HUES64 (cell line): ENCODE data around the gene PLA2R1.

Experiments
- H3K27ac ChIP-seq: 2 replicates; pipeline ENCODE4 v1.7.0; 2013; ENCODE audit warnings: low read depth, low read length, inconsistent platforms
- H3K27me3 ChIP-seq: 2 replicates; pipeline ENCODE4 v1.6.1; 2013; ENCODE audit warnings: mild to moderate bottlenecking, low read length; ENCODE audit not compliant: insufficient read depth
- H3K36me3 ChIP-seq: 2 replicates; pipeline ENCODE4 v1.6.1; 2013; ENCODE audit warnings: mild to moderate bottlenecking, low read length; ENCODE audit not compliant: insufficient read depth
- H3K4me1 ChIP-seq: 2 replicates; pipeline ENCODE4 v1.6.1; 2013; ENCODE audit warnings: mild to moderate bottlenecking, low read length, moderate library complexity; ENCODE audit not compliant: insufficient read depth
- H3K4me3 ChIP-seq: 2 replicates; pipeline ENCODE4 v1.5.1; 2013; ENCODE audit warnings: mild to moderate bottlenecking, low read length, moderate library complexity
- H3K9ac ChIP-seq: 2 replicates; pipeline ENCODE4 v1.6.1; 2013; ENCODE audit warnings: mild to moderate bottlenecking, low read depth, low read length
- H3K9me3 ChIP-seq: 2 replicates; pipeline ENCODE4 v1.6.1; 2013; ENCODE audit warnings: low read depth, low read length; ENCODE audit not compliant: insufficient read depth
- WGBS: fragments of 150-250, 120-280 bp; methylation state at CpG from one replicate; pipeline ENCODE4 v1.1.7; 2013; ENCODE audit warnings: missing lambda C conversion rate; 5-methylcytosine and 5-hydroxymethylcytosine counted together

PLA2R1 gene

DNA sequence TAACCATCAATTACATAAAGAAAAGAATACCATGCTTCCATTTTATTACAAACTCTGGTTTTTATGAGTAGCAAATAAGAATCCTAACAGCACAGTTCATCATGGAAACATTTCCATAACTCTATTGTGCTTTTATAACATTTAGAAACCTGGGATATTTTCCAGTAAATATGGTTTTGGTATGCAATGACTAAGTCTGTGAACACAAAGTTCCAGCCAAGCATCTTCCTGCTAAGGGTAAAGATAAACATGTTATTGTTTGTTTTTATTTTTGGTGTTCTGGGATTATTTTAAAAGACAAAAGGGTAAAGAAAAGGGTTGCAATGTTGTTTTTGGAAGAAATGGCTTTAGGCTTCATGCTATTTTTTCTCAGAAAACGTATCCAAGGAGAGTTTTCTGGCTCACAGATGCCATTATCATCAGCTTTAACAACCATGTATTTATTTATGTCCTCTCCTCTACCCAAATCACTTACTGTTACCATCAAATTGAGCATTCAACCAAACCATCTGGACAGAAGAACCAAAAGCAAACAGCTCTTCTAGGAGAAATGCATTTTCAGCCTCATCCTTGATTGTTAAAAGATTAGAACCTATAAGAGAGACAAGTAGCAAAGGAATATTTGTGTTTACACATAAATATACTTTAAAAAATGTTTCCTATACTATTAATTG lies 116.0 kb downstream of the PLA2R1 start:
- 73% methylated on average over 1 of the region's 1 CpG for WGBS
- no peak overlapping the region for H3K27ac ChIP-seq
- H3K9ac ChIP-seq: no peak overlapping the region
- H3K9me3 ChIP-seq: no peaks in the 10 kb centered on the region
- H3K27me3 ChIP-seq: no peaks in the 10 kb centered on the region
- peaks cover 5% of the 10 kb centered on the region; the same call in 1 of the 2 replicates for H3K4me1 ChIP-seq
- no peaks in the 10 kb centered on the region for H3K36me3 ChIP-seq
- no peak overlapping the region for H3K4me3 ChIP-seq

DNA sequence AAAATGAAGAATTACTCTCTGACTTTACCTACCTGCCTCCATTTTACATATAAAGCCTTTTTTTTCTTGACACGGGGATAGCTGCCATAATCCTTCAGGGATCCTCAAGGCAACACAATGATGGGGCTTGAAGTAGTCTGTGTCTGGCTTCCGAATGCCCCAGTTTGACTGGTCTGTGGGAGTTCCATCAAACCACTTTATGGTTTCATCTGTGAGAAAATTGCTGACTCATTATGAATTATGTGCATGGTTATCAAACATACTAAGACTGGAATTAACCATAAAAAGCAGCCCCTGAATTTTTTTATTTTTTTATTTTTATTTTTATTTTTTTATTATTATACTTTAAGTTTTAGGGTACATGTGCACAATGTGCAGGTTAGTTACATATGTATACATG lies 117.5 kb downstream of the PLA2R1 start:
- WGBS: 93% methylated on average over 2 of the region's 2 CpGs
- no peaks in the 10 kb centered on the region for H3K27me3 ChIP-seq
- H3K4me3 ChIP-seq: no peak overlapping the region
- H3K27ac ChIP-seq: no peak overlapping the region
- no peak overlapping the region for H3K9ac ChIP-seq
- H3K4me1 ChIP-seq: peaks cover 5% of the 10 kb centered on the region; the same call in 1 of the 2 replicates
- H3K36me3 ChIP-seq: no peaks in the 10 kb centered on the region
- no peaks in the 10 kb centered on the region for H3K9me3 ChIP-seq

DNA sequence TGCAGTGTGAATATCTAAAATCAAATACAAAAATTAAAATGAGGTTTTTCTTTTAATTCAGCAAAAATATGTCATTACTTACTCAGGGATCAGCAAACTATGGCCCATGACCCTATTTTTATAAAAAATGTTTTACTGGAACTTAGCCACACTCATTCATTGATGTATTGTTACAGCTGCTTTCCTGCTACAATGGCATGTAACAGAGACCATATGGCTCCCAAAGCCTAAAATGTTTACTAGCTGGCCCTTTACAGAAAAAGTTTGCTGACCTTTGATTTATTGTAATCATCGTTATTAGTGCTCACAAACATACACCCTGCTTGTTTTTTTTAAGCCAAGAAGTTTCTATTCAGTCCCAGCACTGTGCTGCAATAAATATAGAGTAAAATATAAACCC lies 120.3 kb downstream of the PLA2R1 start:
- Histone ChIP-seq H3K36me3 (no peaks in the 10 kb centered on the region), H3K9ac (no peak overlapping the region), H3K4me3 (no peak overlapping the region), H3K27me3 (no peaks in the 10 kb centered on the region), H3K27ac (no peak overlapping the region), H3K4me1 (0 out of 2 replicates have a peak, but pooled peaks cover under 1% of the 10 kb centered on the region), H3K9me3 (no peaks in the 10 kb centered on the region)
- 90% methylated on average over 1 of the region's 1 CpG for WGBS

DNA sequence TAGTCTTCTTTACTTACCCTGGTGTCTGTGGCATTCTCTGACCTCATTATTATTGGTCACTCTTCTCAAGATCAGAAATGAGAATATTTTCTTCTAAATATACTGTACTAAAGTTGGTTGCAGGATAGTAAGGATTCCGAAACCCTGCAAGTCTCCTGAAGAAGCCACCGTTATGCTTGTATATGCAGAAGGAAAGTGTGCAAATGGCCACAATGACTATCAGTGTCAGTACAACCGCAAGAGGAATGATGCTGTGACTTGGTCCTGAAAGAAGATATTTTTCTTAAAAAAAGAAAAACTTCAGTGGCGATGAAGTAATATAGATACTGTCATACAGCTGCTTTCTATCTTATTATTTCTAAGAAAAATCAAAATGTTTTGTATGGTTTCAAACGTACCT lies 120.7 kb downstream of the PLA2R1 start:
- 95% methylated on average over 3 of the region's 5 CpGs for WGBS
- H3K27me3 ChIP-seq: no peaks in the 10 kb centered on the region
- H3K4me1 ChIP-seq: no peaks in the 10 kb centered on the region
- no peaks in the 10 kb centered on the region for H3K36me3 ChIP-seq
- H3K4me3 ChIP-seq: no peak overlapping the region
- H3K9ac ChIP-seq: no peak overlapping the region
- no peaks in the 10 kb centered on the region for H3K9me3 ChIP-seq
- H3K27ac ChIP-seq: no peak overlapping the region

DNA sequence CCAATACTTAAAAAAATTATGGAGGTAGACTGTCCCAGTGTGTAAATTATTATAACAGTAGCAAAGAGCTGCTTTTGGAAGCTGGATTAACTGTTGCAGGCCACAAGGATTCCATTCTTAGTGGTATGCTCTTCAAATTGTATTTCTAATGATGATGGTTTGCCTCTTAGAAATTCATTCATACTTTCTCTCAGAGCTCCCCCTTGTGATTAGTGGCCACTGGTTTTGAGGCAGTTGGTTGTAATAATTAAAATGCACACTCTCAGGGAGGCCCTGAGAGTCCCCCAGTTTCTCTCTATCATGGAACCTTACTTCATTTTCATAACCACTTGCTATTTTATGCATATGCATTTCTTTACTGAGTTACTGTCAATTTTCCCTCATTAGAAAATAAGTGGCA lies 122.5 kb downstream of the PLA2R1 start:
- Histone ChIP-seq H3K27ac (no peak overlapping the region), H3K9me3 (no peaks in the 10 kb centered on the region), H3K9ac (no peak overlapping the region), H3K4me3 (no peak overlapping the region), H3K27me3 (no peaks in the 10 kb centered on the region), H3K36me3 (no peaks in the 10 kb centered on the region), H3K4me1 (no peaks in the 10 kb centered on the region)

DNA sequence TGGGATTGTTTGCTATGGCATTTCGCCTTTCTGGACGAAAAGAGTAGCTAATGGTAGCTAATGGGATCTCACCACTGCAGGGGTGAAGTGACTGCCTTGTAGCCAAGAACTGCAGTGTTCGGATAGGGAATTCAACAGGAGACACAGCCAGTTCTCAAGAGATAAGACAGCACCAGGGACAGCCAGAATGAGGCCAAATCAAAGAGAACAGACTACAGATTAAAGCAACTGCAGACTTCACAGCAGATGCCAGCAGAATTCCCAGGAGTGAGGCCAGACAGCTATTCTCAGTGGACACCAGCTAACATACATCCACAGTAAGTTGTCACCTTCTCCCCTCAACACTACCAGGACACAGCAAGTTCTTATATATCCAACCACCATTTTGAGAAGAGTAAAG lies 124.0 kb downstream of the PLA2R1 start:
- Histone ChIP-seq H3K4me1 (no peaks in the 10 kb centered on the region), H3K9me3 (no peaks in the 10 kb centered on the region), H3K36me3 (no peaks in the 10 kb centered on the region), H3K27ac (no peak overlapping the region), H3K4me3 (no peak overlapping the region), H3K9ac (no peak overlapping the region), H3K27me3 (no peaks in the 10 kb centered on the region)
- 88% methylated on average over 3 of the region's 3 CpGs for WGBS

DNA sequence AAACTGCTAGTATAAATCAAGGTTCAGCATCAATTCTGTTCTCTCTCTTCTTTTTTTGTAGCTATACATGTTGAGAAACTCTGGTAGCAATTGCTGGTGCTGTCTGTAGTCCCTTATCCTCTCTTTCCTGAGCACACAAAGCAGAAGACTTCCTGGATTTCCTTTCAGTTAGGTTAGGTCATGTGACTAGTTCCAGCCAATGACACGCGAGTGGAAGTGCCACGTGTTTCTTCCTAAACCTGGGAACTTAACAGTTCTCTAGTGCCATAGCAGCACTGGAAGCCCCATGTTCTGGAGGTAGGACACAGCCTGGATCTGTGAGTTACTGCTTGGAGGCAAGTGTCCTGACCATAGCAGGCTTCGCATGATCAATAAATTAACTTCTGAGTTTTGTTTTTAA lies 125.9 kb downstream of the PLA2R1 start:
- Histone ChIP-seq H3K9ac (no peak overlapping the region), H3K27me3 (no peaks in the 10 kb centered on the region), H3K27ac (no peak overlapping the region), H3K36me3 (no peaks in the 10 kb centered on the region), H3K9me3 (no peaks in the 10 kb centered on the region), H3K4me1 (no peaks in the 10 kb centered on the region), H3K4me3 (no peak overlapping the region)
- WGBS: 88% methylated on average over 4 of the region's 4 CpGs

DNA sequence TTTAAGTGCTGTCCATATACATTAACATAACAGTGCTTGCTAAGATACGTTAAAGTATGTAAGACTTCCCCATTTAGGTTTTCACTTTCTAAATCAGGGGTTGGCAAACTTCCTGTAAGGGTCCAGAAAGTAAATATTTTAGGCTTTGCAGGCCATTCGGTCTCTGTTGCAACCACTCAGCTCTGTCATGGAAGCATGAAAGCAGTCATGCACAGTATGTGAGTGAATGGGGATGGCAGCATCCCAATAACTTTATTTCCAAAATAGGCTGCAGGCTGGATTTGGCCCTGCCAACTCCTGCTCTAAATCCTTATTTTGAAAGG lies 128.7 kb downstream of the PLA2R1 start:
- H3K4me3 ChIP-seq: no peak overlapping the region
- H3K4me1 ChIP-seq: no peaks in the 10 kb centered on the region
- 91% methylated on average over 1 of the region's 2 CpGs for WGBS
- no peak overlapping the region for H3K27ac ChIP-seq
- H3K27me3 ChIP-seq: no peaks in the 10 kb centered on the region
- H3K36me3 ChIP-seq: no peaks in the 10 kb centered on the region
- H3K9ac ChIP-seq: no peak overlapping the region
- no peaks in the 10 kb centered on the region for H3K9me3 ChIP-seq

DNA sequence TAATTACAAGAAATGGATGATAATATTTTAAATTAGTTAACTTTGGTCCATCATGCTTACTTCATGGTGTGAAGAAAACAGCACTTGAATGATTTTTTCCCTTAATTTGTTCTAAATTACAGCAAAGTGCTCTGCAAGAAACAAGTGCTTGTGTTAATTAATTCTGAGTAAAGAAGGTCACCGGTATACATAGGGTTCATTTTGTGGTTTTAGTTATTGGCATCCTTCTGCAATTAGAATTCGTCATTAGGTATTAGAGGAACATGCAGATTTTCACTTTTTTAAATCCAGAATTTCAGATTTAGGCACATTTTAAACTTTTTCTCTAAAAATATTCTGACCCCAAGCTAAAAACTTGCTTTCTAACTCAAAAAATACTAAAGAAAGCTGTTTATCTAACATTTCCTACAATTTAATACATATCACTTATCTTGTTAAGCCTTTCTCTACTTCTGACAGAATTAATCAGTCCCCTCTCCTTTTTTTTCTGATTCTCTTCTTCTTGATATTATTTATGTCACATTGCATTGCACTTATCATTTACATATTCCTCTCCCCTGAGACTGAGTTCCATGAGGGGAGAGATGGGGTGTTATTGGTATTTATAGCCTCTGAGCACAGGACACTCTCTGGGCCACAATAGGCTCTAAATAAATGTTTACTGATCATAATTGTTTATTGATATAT lies 129.2 kb downstream of the PLA2R1 start:
- H3K4me3 ChIP-seq: no peak overlapping the region
- 100% methylated on average over 2 of the region's 2 CpGs for WGBS
- H3K36me3 ChIP-seq: no peaks in the 10 kb centered on the region
- H3K9ac ChIP-seq: no peak overlapping the region
- H3K4me1 ChIP-seq: no peaks in the 10 kb centered on the region
- H3K9me3 ChIP-seq: 0 out of 2 replicates have a peak, but pooled peaks cover under 1% of the 10 kb centered on the region
- no peak overlapping the region for H3K27ac ChIP-seq
- H3K27me3 ChIP-seq: no peaks in the 10 kb centered on the region

DNA sequence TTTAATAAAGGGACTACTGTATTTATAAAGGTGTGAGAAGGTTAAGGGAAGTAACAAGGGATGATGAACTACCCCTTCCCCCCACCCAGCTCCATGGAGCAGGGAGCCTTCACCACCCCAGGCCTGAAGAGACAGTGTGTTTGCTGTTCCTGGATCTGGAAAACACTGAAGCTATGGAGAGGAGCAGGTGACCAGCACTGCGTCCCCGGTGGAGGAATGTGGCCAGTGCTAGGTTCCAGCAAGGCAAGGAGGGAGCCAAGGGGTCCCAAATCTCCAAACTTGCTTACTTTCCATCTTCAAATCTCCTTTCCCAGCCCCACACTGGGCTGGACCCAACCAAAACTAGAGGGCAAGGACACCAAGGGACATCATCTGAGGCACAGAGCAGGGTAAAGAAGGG lies 135.7 kb downstream of the PLA2R1 start:
- H3K9me3 ChIP-seq: 0 out of 2 replicates have a peak, but pooled peaks cover 2% of the 10 kb centered on the region
- WGBS: 91% methylated on average over 2 of the region's 2 CpGs
- H3K36me3 ChIP-seq: no peaks in the 10 kb centered on the region
- H3K4me3 ChIP-seq: no peak overlapping the region
- H3K9ac ChIP-seq: no peak overlapping the region
- H3K4me1 ChIP-seq: no peaks in the 10 kb centered on the region
- no peak overlapping the region for H3K27ac ChIP-seq
- H3K27me3 ChIP-seq: no peaks in the 10 kb centered on the region

DNA sequence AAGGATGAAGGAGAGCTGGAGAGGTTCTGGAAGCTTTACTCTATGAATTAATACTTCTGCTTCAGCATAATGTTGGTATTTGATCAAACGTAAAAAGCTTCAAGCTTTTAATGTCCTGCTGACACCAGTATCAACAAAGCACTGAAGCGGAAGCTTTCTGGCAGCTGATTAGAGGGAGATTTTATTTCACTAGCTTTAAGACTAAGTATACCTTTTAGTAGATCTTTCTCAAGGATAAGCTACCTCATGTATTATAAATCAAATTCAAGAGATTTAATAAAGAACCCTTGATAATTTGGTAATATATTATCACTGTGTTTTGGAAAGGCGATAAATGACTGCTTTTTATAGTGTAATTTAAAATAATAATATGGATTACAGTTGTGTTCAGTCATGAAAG lies 136.4 kb downstream of the PLA2R1 start:
- H3K36me3 ChIP-seq: no peaks in the 10 kb centered on the region
- no peak overlapping the region for H3K27ac ChIP-seq
- H3K4me3 ChIP-seq: no peak overlapping the region
- no peaks in the 10 kb centered on the region for H3K4me1 ChIP-seq
- 0 out of 2 replicates have a peak, but pooled peaks cover 5% of the 10 kb centered on the region for H3K27me3 ChIP-seq
- 80% methylated on average over 1 of the region's 3 CpGs for WGBS
- H3K9me3 ChIP-seq: 0 out of 2 replicates have a peak, but pooled peaks cover 2% of the 10 kb centered on the region
- no peak overlapping the region for H3K9ac ChIP-seq
